WTC11 (cell line): ENCODE results near the gene PTX4.

Source experiments
- CREB1 ChIP-seq: sonication (generic); formaldehyde crosslinking; IDR thresholded peaks from 2 replicates; pipeline ENCODE4 v1.8.0; 2023; ENCODE audit warnings: mild to moderate bottlenecking, missing genetic modification reagents
- E2F1 ChIP-seq: sonication (generic); formaldehyde crosslinking; IDR thresholded peaks from 2 replicates; pipeline ENCODE4 v1.8.0; 2022; ENCODE audit warnings: mild to moderate bottlenecking, missing genetic modification reagents
- FOXP1 ChIP-seq: sonication (generic); formaldehyde crosslinking; IDR thresholded peaks from 2 replicates; pipeline ENCODE4 v1.8.0; 2022; ENCODE audit warnings: missing genetic modification reagents, mild to moderate bottlenecking, moderate library complexity, borderline replicate concordance
- MYBL2 ChIP-seq: sonication (generic); formaldehyde crosslinking; IDR thresholded peaks from 2 replicates; pipeline ENCODE4 v1.8.1; 2023; ENCODE audit warnings: mild to moderate bottlenecking, moderate library complexity, missing genetic modification reagents
- PREB ChIP-seq: sonication (generic); formaldehyde crosslinking; IDR thresholded peaks from 2 replicates; pipeline ENCODE4 v1.8.1; 2022; ENCODE audit warnings: mild to moderate bottlenecking, missing genetic modification reagents, moderate library complexity, borderline replicate concordance
- TF ChIP-seq, protein P1 (sequence below): fragments of 200-600 bp; IDR thresholded peaks from 2 replicates; pipeline ENCODE4 v1.8.0; 2022; ENCODE audit warnings: antibody characterized with exemption
- TF ChIP-seq, protein P2 (sequence below): sonication (generic); formaldehyde crosslinking; IDR thresholded peaks from 2 replicates; pipeline ENCODE4 v1.8.1; 2023; ENCODE audit warnings: mild to moderate bottlenecking, missing genetic modification reagents, moderate library complexity

DNA sequence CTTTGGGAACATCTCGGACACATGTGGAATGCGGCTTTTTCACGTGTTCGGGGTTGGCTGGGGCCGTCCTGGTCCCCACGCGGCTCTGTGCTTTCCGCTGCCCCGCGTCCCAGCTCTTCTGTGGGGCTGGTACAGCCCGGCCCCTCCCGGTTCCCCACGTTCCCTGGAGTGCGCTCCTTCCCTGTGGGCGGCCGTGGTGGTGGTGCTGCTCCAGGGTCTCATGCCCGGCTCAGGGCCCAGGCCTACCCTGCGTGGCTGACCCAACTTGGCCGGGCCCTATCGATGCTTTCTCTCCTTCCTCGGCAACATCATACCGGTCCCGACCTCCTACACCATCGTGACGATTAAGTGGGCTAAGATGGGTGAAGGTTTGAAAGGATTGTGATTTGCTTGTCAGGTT is 7.7 kb upstream of the PTX4 start:
- TF ChIP-seq, protein P1, sequence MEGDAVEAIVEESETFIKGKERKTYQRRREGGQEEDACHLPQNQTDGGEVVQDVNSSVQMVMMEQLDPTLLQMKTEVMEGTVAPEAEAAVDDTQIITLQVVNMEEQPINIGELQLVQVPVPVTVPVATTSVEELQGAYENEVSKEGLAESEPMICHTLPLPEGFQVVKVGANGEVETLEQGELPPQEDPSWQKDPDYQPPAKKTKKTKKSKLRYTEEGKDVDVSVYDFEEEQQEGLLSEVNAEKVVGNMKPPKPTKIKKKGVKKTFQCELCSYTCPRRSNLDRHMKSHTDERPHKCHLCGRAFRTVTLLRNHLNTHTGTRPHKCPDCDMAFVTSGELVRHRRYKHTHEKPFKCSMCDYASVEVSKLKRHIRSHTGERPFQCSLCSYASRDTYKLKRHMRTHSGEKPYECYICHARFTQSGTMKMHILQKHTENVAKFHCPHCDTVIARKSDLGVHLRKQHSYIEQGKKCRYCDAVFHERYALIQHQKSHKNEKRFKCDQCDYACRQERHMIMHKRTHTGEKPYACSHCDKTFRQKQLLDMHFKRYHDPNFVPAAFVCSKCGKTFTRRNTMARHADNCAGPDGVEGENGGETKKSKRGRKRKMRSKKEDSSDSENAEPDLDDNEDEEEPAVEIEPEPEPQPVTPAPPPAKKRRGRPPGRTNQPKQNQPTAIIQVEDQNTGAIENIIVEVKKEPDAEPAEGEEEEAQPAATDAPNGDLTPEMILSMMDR, result no peak
- TF ChIP-seq PREB (CRISPR knock-in tag), result no peak
- TF ChIP-seq E2F1 (CRISPR knock-in tag), result no peak
- no peak for TF ChIP-seq CREB1 (CRISPR knock-in tag)
- no peak for TF ChIP-seq MYBL2 (CRISPR knock-in tag)
- no peak for TF ChIP-seq FOXP1 (CRISPR knock-in tag)
- TF ChIP-seq, protein P2, sequence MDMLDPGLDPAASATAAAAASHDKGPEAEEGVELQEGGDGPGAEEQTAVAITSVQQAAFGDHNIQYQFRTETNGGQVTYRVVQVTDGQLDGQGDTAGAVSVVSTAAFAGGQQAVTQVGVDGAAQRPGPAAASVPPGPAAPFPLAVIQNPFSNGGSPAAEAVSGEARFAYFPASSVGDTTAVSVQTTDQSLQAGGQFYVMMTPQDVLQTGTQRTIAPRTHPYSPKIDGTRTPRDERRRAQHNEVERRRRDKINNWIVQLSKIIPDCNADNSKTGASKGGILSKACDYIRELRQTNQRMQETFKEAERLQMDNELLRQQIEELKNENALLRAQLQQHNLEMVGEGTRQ (CRISPR knock-in tag), result no peak
